NCI-H1105 treated with DMSO at 0.1 percent for 48 hours (cell line): ENCODE results near the gene TBK1.

ENCODE experiments used
- DNase-seq: peaks from one replicate; lab custom pipeline; 2025; lab: John Stamatoyannopoulos, UW

Gene TBK1

DNA sequence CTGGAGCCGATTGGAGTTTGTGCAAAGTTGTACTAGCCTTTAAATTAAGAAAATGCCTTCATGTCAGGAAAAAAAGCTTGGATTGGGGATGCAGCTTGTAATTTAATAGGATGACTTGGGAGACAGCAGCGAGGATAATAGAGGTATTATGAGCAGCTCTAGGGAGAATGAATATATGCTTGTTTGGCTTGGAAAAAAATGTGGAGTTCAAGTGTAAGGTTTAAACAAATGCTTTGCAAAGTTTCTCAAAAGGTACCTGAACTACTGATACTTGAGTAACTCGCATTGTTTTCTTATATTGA is 93.1 kb downstream of the TBK1 start:
- DNase-seq: no peak

DNA sequence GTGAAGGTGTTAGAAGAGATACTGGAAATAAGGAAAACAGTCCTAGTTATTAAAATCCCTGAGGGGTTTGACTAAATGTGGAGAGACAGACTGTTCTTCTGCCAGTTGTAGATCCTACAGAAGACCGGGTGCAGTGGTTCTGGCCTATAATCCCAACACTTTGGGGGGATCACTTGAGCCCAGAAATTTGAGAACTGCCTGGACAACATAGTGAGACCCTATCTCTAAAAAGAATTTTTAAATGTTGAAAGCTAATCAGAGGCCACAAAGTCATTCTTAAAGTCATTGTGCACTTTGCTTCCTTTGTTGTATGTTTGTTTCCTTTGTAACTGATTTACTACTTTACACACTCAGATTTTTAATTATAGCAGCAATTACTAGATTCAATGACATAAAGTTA is 97.2 kb downstream of the TBK1 start:
- DNase-seq: no peak

DNA sequence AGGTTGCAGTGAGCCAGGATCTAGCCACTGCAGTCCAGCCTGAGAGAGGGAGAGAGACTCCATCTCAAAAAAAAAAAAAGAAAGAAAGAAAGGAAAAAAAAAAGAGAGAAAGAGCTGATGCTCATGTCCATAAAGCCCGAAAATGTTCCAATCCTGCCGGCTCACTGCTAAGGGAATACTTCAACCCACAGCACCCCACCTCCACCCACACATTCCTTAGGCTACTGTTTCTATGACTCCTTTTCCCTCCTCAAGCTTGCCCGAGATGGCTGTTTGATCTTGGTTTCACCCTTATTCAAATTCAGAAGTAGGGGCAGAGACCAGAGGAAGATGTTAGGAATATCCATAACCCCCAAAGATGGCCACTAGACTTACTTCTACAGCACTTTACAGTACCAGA is 98.8 kb downstream of the TBK1 start:
- DNase-seq: no peak

DNA sequence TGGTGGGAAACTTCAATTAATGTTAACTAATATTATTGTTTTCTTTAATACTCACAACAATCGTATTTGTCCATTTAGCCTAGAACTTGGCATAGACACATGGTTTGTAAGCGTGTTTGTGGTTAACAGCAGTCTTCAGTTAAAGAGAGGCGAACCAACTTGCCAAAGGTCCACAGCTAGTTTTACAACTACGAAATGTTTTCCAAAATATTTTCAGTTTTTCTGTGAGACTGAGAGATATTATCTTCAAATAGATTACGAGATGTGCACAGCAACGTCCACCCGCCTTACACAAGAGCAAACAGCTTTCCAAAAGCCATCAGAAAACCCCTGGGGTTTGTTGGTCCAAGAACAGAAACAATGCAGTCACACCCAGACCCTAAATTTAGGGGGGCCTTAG is 99.8 kb downstream of the TBK1 start:
- no peak for DNase-seq
